CD4-positive, alpha-beta T cell (primary cell): ENCODE results near the gene CLIC4. TPM values are rescaled to one million over a fixed set of nuclear protein-coding genes. Genes with fewer than 3 reads are reported as not detected.

Experiments used
- ATAC-seq: fragments of 200-7000 bp; cut with Tn5 transposase; one replicate; pipeline ENCODE4 v1.10.0; 2022; ENCODE audit warnings: mild to moderate bottlenecking; ENCODE audit not compliant: poor library complexity
- CTCF ChIA-PET: fragments of 350-600 bp; sonication (Branson Sonifier 250); formaldehyde crosslinking; loops from one replicate; lab custom pipeline; 2021; ENCODE audit warnings: antibody characterized with exemption, inconsistent platforms; lab: Charles Lee
- POLR2A ChIA-PET: fragments of 350-600 bp; sonication (Branson Sonifier 250); formaldehyde crosslinking; loops from one replicate; lab custom pipeline; 2021; ENCODE audit warnings: antibody characterized with exemption, inconsistent platforms; lab: Charles Lee
- DNase-seq, 14 experiments: peaks; one replicate each; pipeline ENCODE4 v3.0.0-alpha.2; 2013 to 2020; ENCODE audit warnings: mixed read lengths in 2 of 14
- H3K27ac ChIP-seq, 2 donors: one replicate each; pipeline versions ENCODE4 v1.5.1 to v1.7.0; 2013; ENCODE audit warnings: low read length in 2 of 2, low read depth in 1 of 2, mild to moderate bottlenecking in 1 of 2
- H3K27me3 ChIP-seq, 2 experiments: 1 replicate in 1 of 2; 2 replicates in 1 of 2; pipeline versions ENCODE4 v1.6.1 to v1.7.0; 2013; ENCODE audit warnings: low read length in 2 of 2, control low read depth in 1 of 2, mild to moderate bottlenecking in 1 of 2, moderate library complexity in 1 of 2; ENCODE audit not compliant: insufficient read depth in 2 of 2, control insufficient read depth in 1 of 2
- H3K36me3 ChIP-seq: one replicate; pipeline ENCODE4 v1.6.1; 2013; ENCODE audit warnings: low read length, control low read depth; ENCODE audit not compliant: insufficient read depth
- H3K4me1 ChIP-seq: one replicate; pipeline ENCODE4 v1.6.1; 2013; ENCODE audit warnings: low read length, control low read depth; ENCODE audit not compliant: insufficient read depth
- H3K4me3 ChIP-seq: one replicate; pipeline ENCODE4 v1.5.1; 2013; ENCODE audit warnings: mild to moderate bottlenecking, low read length, moderate library complexity
- H3K9me3 ChIP-seq, 2 experiments: 1 replicate in 1 of 2; 2 replicates in 1 of 2; pipeline versions ENCODE4 v1.6.1 to v1.7.0; 2013; ENCODE audit warnings: low read length in 2 of 2, mild to moderate bottlenecking in 2 of 2, control low read depth in 1 of 2, moderate library complexity in 1 of 2; ENCODE audit not compliant: control insufficient read depth in 1 of 2, insufficient read depth in 1 of 2
- H3K27ac Mint-ChIP-seq: one replicate; pipeline ENCODE4 v1.8.0; 2020; ENCODE audit warnings: mixed read lengths
- H3K27me3 Mint-ChIP-seq: one replicate; pipeline ENCODE4 v1.8.0; 2021; ENCODE audit warnings: mixed read lengths
- H3K36me3 Mint-ChIP-seq: one replicate; pipeline ENCODE4 v1.8.0; 2021; ENCODE audit warnings: low read depth, mixed read lengths
- H3K4me1 Mint-ChIP-seq: one replicate; pipeline ENCODE4 v1.8.0; 2021; ENCODE audit warnings: low read depth, mixed read lengths
- H3K4me3 Mint-ChIP-seq: one replicate; pipeline ENCODE4 v1.8.0; 2020; ENCODE audit warnings: mild to moderate bottlenecking, mixed read lengths
- H3K9me3 Mint-ChIP-seq: one replicate; pipeline ENCODE4 v1.8.0; 2020; ENCODE audit warnings: mixed read lengths
- intact Hi-C, 2 experiments: fragments of 100-400 bp; cut with DNase I in 1 of 2; cut with micrococcal nuclease in 1 of 2; formaldehyde crosslinking; loops; one replicate each; pipeline versions ENCODE4 v1.15.1 to v1.9.0; 2023 to 2025; cut with DNase I, micrococcal nuclease
- total RNA-seq, 174 experiments: library from RNA in 2 of 174; stranded (reverse) in 2 of 174; gene quantifications; one replicate each; pipeline ENCODE4 v1.2.3 and lab custom pipeline; 2021 to 2026
- TF ChIP-seq, protein P1 (sequence below): fragments of 200-600 bp; IDR thresholded peaks from one replicate; pipeline ENCODE4 v1.8.0; 2022; ENCODE audit warnings: antibody characterized with exemption, mild to moderate bottlenecking

Gene CLIC4
- total RNA-seq, 2 experiments from 2014 or later: 1.1 to 1.3 TPM

DNA sequence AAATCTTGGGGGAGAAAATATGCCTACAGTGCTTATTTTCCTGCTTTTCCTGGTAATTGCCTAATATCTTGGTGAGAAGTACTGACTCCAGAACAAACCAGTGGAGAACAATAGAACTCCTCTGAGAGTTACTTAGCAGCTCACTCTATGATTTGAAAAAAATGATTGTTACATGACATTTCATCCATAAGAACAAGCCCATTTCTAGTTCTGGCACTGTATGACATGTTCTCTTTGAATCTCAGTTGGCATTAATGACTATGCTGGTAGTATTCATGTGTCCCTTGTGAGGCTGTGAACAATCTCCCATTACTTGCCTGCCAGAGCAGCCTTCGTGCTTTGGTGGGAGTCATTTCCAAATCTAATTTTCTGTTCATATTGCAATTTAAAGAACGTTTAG lies 58.0 kb downstream of the CLIC4 start:
- intact Hi-C loops: no loop called here
- Mint-ChIP-seq H3K4me1 (no peaks in the 10 kb centered on the region), H3K27ac (no peak overlapping the region), H3K36me3 (no peaks in the 10 kb centered on the region), H3K4me3 (no peak overlapping the region), H3K27me3 (no peaks in the 10 kb centered on the region), H3K9me3 (no peaks in the 10 kb centered on the region)
- Histone ChIP-seq H3K36me3 (no peaks in the 10 kb centered on the region), H3K9me3 (peaks cover 0 to 8% of the 10 kb centered on the region in 2 experiments), H3K27me3 (no peaks in the 10 kb centered on the region), H3K27ac (no peak overlapping the region), H3K4me3 (no peak overlapping the region), H3K4me1 (no peaks in the 10 kb centered on the region)
- DNase-seq (no peak), ATAC-seq (no peak)
- TF ChIP-seq, protein P1, sequence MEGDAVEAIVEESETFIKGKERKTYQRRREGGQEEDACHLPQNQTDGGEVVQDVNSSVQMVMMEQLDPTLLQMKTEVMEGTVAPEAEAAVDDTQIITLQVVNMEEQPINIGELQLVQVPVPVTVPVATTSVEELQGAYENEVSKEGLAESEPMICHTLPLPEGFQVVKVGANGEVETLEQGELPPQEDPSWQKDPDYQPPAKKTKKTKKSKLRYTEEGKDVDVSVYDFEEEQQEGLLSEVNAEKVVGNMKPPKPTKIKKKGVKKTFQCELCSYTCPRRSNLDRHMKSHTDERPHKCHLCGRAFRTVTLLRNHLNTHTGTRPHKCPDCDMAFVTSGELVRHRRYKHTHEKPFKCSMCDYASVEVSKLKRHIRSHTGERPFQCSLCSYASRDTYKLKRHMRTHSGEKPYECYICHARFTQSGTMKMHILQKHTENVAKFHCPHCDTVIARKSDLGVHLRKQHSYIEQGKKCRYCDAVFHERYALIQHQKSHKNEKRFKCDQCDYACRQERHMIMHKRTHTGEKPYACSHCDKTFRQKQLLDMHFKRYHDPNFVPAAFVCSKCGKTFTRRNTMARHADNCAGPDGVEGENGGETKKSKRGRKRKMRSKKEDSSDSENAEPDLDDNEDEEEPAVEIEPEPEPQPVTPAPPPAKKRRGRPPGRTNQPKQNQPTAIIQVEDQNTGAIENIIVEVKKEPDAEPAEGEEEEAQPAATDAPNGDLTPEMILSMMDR: no peak
- CTCF ChIA-PET: no interaction called here
- POLR2A ChIA-PET: no interaction called here

DNA sequence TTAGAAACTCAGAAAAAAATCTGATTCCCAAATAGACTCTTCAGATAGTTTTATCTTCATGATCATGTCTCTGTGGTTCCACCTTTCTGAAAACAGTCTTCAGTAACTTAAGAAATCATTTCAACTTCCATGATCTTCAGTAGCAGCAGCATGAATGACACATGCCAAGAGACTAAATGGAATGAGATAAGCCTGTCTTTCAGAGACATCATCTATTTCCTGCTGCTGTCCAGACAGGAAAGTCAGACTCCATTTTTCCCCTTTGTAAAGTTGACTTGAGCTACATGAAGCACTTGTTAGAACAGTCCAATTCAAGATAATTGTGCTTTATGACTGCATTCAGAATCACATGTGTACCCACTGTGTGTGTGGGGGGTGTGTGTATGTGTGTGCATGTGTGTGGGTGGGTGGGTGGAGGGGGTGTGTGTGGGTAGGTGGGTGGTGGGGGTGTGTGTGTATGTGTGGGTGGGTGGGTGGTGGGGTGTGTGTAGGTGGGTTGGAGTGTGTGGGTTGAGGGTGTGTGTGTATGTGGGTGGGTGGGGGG lies 58.8 kb downstream of the CLIC4 start:
- H3K36me3 ChIP-seq: no peaks in the 10 kb centered on the region
- Mint-ChIP-seq H3K27me3 (no peaks in the 10 kb centered on the region), H3K9me3 (no peaks in the 10 kb centered on the region), H3K4me3 (no peak overlapping the region), H3K4me1 (no peaks in the 10 kb centered on the region), H3K27ac (no peak overlapping the region), H3K36me3 (no peaks in the 10 kb centered on the region)
- TF ChIP-seq, protein P1: no peak
- ChIA-PET POLR2A (no interaction called here), CTCF (no interaction called here)
- no peak overlapping the region for H3K27ac ChIP-seq
- H3K4me3 ChIP-seq: no peak overlapping the region
- H3K4me1 ChIP-seq: no peaks in the 10 kb centered on the region
- peaks cover 0 to 2% of the 10 kb centered on the region in 2 experiments for H3K9me3 ChIP-seq
- no peak for DNase-seq
- intact Hi-C loops: no loop called here
- no peaks in the 10 kb centered on the region for H3K27me3 ChIP-seq
- no peak for ATAC-seq

DNA sequence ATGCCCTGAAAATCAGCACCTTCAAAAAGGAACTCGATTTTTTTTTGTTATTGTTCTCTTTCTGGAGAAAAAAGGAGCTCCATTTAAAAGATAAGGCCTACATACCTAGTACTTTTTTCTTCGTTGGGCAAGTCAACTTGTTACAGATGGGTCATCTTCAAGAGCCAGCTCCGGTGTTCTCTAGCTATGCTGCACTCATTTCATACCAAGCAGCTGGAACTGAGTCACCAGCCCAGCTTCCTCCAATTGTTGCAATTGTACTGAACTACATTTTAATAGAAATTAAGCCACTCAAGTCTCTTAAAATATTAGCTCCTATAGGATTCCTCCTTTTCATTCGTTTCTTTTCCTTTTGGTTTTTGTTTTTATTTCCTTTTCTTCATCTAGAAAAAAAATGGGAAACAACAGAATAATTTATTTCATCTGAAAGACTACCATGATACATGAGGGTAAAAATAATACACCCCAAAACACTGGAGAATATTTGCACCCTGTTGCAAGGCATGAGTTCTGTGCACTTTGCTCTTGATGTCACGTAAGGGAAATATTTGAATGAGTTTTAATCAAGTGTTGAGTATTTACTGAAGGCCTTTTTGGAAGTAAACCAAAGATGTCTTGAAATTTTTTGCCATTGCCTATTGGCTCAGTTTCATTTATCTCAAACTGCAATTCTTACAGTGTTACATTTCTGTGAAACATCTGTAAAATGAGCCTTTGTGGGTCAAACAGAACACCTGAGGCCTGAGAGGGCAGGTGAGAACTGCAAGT lies 60.5 kb downstream of the CLIC4 start:
- Mint-ChIP-seq H3K4me1 (no peaks in the 10 kb centered on the region), H3K27ac (no peak overlapping the region), H3K4me3 (no peak overlapping the region), H3K36me3 (no peaks in the 10 kb centered on the region), H3K9me3 (no peaks in the 10 kb centered on the region), H3K27me3 (no peaks in the 10 kb centered on the region)
- intact Hi-C loops: no loop called here
- peak in 2 of 14 experiments; percentile 9 to 25 for DNase-seq
- CTCF ChIA-PET: interaction anchor here (1.5 kb wide), 1 partner anchor 20 kb away, joined by 4 read pairs; no protein-coding TSS in a partner anchor
- Histone ChIP-seq H3K4me1 (no peaks in the 10 kb centered on the region), H3K27me3 (no peaks in the 10 kb centered on the region), H3K4me3 (no peak overlapping the region), H3K9me3 (no peaks in the 10 kb centered on the region), H3K27ac (no peak overlapping the region), H3K36me3 (no peaks in the 10 kb centered on the region)
- POLR2A ChIA-PET: no interaction called here
- TF ChIP-seq, protein P1: no peak
- ATAC-seq: no peak
